HG03135 (cell line): Measurements from ENCODE around the gene GLOD5.

ENCODE experiments used
- ATAC-seq: cut with Tn5 transposase; IDR thresholded peaks from one replicate; pipeline ENCODE4 v1.9.1; 2021; ENCODE audit warnings: mild to moderate bottlenecking, moderate library complexity; ENCODE audit not compliant: unreplicated experiment

The GLOD5 gene

DNA sequence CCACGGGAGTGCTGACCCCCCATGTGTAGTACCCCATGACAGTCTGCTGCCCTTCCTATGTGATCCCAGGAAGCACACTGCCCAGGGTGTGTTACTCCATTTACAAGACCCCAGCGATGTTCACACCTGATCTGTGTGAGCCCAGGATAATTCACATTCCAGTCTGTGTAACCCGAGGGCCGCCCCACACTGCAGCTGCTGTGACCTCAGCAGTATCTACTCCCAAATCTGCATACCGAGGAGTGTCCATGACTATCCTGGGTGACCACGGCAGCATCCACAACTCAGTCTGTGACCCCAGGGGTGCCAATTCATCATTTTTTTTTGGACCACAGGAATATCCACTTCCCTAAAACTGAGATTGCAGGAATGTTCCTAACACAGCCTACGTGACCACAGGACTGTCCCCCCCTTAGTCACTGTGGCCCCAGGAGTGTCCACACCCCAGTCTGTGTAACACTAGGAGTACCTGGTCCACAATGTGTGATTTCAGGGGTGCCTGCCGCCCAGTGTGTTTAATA, 7.8 kb upstream of the GLOD5 start:
- no peak for ATAC-seq

GRCh38 chrX:48754238-48754637, 7.3 kb upstream of the GLOD5 start:
- ATAC-seq: no peak

GRCh38 chrX:48769230-48769629, 7.7 kb downstream of the GLOD5 start:
- no peak for ATAC-seq

DNA sequence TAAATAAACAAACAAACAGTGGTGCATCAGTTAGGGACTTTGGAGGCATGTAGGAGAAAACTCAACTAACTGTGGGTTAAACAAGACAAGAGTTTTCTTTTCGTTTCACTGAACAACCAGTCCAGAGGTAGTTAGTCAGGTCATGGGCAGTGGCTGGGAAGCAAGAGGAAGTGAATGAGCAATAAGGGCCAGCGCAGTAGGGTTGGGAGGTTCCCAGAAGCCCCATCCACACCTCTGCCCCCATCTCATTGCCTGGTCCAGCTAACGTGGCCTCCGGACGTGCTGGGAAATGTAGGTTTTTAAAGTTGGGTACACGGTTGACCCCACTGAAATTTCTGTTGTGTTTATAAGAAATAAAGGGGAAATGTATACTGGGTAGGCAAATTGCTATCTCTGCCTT, 8.7 kb downstream of the GLOD5 start:
- no peak for ATAC-seq

- ATAC-seq: no peak
Measured at GRCh38 chrX:48772602-48773001, 11.1 kb downstream of the GLOD5 start.

DNA sequence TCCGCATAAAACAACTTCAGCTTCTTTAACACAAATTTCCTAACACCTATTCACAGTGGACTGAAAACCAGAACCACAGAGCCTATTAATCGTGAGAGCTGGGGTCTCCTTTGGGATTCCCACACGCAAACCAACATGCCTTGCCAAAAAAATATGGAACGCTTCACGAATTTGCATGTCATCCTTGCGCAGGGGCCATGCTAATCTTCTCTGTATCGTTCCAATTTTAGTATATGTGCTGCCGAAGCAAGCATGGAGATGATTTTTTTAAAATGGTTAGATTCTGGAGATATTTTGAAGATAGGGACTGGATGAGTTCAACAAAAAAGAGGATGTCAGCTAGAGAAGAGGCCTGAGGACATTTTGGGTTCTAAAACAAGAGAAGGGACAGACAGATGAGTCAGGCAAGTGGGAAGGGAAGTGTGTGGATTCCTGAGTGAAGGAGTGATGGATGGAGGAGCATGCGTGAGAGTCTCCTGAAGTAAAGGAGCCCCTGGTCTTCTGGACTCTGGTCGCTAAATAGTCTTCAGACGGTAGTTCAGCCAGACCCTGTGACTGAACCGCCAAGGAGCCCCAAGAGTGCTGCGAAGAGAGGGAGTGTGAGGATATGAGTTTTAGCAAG, 15.4 kb downstream of the GLOD5 start:
- ATAC-seq: no peak

GRCh38 chrX:48779399-48779798, 17.9 kb downstream of the GLOD5 start:
- ATAC-seq: no peak

GRCh38 chrX:48781705-48782104, 20.2 kb downstream of the GLOD5 start:
- ATAC-seq: no peak

- ATAC-seq: no peak
Measured at GRCh38 chrX:48782216-48782615, 20.7 kb downstream of the GLOD5 start.

- no peak for ATAC-seq
Measured at GRCh38 chrX:48782795-48783194, 21.2 kb downstream of the GLOD5 start.

GRCh38 chrX:48784726-48785125, 23.2 kb downstream of the GLOD5 start:
- no peak for ATAC-seq

DNA sequence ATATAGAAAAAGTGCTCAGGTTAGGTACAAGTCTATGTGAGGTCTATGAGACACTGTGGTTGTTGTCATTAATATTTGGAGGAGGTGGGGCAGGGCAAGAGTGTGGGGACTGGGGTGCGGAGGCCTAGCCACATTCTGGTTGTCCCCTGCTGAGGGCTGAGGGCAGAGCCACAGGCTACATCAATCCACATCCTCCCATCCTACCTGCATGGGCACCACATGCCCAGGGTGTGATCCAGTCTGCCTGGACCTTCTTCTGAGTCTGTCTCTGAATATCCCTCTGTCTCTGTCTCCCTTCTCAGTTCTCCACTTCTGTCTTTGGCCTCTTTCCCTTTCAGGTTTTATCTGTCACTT, 23.6 kb downstream of the GLOD5 start:
- no peak for ATAC-seq

- no peak for ATAC-seq
Measured at GRCh38 chrX:48785540-48786214, 24.1 kb downstream of the GLOD5 start.

DNA sequence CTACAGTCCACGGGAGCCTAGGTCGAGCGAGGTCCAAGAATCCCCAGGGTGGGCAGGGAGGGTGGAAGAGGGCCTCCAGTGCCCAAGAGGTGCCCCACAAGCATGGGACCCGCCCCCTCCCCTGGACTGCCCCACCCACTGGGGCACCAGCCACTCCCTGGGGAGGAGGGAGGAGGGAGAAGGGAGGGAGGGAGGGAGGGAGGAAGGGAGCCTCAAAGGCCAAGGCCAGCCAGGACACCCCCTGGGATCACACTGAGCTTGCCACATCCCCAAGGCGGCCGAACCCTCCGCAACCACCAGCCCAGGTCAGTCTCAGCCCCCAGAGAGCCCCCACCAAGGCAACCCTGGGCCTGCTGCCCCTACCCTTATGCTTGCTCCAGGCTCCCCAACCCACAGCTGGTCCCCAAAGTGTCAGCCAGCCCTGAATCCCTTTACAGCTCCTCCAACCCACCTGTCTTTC, 24.8 kb downstream of the GLOD5 start, which contains the start of gene GATA1:
GATA1 (plus strand) TSS at position 250 of the 460 bp plus-strand sequence. CDS start 4,520 bp downstream, outside the sequence.
- ATAC-seq: no peak

- no peak for ATAC-seq
Measured at GRCh38 chrX:48786825-48787504, 25.4 kb downstream of the GLOD5 start.

DNA sequence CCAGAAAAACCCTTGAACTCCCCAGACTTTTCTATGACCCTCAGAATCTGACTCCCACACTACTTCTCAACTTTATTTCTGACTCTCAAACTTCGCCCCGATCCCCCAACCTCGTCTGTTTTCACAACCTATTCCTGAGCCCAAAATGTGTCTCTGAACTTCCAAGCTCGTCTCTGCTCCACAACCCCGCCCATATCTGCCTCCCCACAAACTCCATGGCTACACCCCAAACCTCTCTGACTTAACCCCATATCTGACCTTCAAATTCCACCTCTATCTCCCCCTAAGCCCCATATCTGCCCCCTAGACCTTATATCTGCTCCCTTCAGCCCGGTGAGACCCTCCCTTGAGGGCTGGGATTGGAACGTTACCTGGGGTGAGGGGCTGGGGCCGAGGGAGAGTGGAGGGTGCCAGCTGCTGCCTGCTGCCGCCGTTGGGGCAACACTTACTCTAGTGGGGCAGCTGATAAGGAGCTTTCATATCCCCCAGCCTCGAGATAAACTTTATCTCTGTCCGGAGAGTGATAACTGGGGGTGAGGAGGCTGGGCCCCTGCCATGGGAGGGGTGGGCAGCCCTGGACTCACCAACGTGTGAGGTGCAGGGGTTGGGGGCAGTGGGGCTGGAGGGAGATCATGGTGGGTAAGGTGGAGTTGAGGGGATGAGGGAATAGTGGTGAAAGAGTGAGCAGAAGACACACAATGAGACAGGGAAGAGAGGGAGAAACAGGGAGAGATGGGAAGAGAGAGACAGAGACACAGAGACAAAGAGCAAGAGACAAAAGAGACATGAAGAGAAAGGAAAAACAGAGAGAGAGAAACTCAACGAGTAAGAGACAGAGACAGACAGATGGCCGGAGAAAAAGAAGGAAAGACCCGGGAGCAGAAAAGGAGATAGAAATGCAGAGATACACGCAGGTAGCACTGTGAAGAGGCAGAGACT, 26.2 kb downstream of the GLOD5 start:
- no peak for ATAC-seq

GRCh38 chrX:48789366-48790220, 28.0 kb downstream of the GLOD5 start:
- no peak for ATAC-seq

GRCh38 chrX:48790477-48790876, 28.9 kb downstream of the GLOD5 start:
- no peak for ATAC-seq

GRCh38 chrX:48791063-48791820, 29.7 kb downstream of the GLOD5 start:
- ATAC-seq: no peak
